Measurements from ENCODE around the gene ATP6V0A1.

The ATP6V0A1 gene

DNA sequence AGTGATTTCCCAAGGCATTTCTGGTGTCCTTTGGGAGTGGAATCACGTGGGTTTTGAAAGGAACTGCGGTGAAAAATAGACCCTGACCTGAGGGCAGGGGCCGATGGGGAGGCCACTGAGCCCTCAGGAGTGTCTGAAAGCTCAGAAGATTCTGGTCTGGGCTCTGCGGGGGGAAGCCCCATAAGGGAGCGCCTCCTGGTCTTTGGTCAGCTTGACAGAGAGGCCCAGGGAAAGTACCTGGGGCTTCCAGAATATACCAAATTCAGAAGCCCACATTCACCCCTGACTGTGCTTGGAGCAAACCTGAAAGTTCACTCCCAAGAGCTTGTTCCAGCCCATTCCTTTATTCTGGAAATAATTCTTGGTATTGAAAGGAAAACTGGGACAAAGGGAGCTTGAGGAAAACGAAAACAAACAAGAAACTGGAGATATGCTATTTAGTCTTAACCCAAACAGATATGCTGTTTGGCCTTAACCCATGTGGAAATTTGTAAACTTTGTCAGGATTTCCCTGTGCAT, 54.1 kb downstream of the ATP6V0A1 start:
- Histone ChIP-seq H3K27ac (peak overlapping the region in 11 of 21 experiments; percentile 4 to 72 (median 38)), H3K4me3 (no peak overlapping the region)

DNA sequence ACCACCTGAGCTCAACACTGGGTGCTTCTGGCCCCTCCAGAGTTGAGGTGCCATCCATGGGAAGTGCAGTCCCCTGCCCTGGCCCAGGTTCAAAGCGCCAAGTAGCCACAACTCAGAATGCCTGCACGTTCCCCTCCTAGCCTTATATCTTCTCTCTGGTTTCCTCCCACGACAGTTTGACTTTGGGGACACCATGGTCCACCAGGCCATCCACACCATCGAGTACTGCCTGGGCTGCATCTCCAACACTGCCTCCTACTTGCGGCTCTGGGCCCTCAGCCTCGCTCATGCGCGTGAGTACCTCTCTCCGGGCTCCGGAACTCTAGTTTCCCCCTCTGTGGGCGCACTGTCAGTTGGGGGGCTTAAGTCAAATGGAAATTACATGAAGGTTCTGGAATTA, 55.0 kb downstream of the ATP6V0A1 start:
- Histone ChIP-seq H3K4me3 (no peak overlapping the region), H3K27ac (peak overlapping the region in 6 of 21 experiments; percentile 8 to 72 (median 38))

DNA sequence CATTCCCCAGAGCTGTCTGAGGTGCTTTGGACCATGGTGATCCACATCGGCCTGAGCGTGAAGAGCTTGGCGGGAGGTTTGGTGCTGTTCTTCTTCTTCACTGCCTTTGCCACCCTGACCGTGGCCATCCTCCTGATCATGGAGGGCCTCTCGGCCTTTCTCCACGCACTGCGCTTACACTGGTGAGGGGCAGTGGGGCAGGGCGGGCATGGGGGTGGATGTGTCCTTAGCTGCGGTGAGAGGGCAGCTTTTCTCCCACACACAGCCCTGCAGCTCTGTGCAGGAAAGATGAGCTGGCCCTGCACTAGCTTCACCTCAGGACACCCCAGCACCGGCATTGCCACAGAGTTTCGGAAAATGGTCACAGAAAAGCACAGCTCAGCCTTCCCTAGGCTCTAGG, 55.6 kb downstream of the ATP6V0A1 start:
- Histone ChIP-seq H3K4me3 (no peak overlapping the region), H3K27ac (peak overlapping the region in 1 of 21 experiments; percentile 72)

DNA sequence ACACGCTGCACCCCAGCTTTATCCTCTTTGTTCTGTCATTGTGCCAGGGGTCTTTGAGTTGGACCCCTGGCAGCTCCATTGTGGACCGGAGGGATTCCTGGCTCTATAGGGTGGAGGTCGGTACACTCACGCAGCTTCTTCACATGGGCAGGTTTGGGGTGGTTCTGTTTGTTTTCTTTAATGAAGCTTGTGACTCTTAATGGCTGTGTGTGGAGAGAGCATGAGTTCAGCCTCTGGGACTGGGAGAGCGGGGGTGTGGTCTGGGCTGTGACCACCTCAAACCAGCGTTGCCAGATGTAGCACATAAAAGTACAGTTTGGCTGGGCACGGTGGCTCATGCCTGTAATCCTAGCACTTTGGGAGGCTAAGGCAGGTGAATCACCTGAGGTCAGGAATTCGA, 56.2 kb downstream of the ATP6V0A1 start:
- H3K27ac ChIP-seq, result peak overlapping the region in 1 of 21 experiments; percentile 72
- no peak overlapping the region for H3K4me3 ChIP-seq

DNA sequence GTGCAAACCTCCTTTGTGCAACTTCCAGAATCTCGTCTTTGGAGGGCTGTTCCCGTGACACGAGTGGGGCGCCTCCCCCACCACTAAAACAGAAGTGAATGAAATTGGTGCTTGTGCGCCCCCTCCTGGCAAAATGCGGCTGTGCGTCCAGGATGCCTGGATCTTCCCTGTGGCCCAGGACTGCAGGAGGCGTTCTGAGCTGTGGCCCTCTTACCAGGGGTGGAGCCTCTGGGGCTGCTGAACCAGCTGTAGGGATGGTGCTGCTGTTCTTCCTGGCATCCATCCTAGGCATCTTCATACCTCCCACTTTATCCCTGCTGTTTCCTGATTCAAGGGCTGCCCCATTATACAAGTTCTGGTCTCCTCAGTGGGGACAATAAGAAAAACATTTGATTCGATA, 58.8 kb downstream of the ATP6V0A1 start:
- no peak overlapping the region for H3K4me3 ChIP-seq
- H3K27ac ChIP-seq, result peak overlapping the region in 19 of 21 experiments; percentile 26 to 97 (median 85)

DNA sequence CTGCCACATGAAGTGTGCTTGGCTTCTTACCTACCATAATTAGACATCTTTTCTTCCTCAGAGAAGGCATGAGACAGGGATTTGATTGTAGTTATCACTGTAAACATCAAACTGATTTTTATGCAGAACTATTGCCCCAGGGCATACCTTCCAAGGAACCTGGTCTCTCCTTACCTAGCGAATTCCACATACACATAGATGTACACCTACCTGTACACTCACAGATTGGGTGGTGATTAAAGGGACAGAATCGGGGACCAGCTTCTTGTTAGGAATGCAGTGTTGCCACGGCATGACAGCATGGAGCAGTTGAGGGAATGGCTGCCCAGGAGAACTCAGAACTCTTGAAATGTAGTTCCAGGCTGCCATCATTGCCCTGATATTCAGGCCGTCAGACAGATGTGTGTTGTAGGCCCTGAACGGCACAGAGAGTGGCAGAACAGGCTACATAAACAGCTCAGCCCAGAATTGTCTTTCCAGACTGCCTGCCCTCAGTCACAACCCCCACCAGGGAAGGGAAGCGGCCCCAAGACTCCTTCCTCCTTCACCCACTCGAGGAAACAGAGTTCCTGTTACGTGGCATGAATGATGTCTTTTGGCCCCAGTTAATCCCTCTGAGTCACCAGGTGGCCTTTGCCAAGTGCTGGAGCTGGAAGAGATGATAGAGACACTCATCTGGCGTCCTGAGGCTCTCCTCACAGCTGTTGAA, 59.5 kb downstream of the ATP6V0A1 start:
- H3K4me3 ChIP-seq, result no peak overlapping the region
- peak overlapping the region in 20 of 21 experiments; percentile 26 to 97 (median 84) for H3K27ac ChIP-seq

DNA sequence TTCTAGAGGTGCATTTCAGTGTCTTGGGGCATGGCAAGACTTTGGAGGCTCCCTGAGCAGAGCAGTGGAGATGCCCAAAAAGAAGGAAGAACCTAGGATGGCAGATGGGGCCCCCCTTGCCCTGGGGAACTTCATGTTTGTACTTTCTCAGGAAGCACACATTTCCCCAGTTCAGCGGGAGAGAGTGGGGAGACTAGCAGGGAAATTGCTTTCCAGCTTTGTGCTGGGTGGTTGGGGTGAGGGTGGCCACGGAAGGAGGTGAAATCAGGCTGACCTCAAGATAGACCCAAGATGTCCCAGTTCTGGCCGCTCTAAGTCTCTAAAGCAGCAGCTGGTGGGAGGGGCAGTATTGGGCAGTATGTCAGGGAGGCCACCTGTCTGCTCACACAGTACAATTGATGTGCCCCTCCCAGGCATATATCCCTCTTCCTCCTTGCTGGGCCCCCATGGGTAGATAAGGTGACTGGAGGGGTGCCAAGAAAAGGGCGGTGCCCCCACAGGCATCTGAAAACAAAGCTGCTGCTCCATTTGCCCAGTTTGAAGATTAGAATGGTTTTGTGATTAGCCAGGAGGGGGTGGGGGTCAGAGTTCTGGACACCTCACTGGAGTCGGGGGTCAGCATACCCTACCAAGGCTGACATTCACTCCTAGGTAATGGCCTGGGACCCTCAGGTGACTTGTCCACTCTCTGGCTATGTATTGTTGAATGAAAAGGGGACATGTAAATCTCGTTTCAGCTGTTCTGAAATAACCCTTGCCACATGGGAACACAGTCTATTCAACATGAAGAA, 60.3 kb downstream of the ATP6V0A1 start:
- Histone ChIP-seq H3K4me3 (no peak overlapping the region), H3K27ac (peak overlapping the region; percentile 10 to 97 (median 84))

DNA sequence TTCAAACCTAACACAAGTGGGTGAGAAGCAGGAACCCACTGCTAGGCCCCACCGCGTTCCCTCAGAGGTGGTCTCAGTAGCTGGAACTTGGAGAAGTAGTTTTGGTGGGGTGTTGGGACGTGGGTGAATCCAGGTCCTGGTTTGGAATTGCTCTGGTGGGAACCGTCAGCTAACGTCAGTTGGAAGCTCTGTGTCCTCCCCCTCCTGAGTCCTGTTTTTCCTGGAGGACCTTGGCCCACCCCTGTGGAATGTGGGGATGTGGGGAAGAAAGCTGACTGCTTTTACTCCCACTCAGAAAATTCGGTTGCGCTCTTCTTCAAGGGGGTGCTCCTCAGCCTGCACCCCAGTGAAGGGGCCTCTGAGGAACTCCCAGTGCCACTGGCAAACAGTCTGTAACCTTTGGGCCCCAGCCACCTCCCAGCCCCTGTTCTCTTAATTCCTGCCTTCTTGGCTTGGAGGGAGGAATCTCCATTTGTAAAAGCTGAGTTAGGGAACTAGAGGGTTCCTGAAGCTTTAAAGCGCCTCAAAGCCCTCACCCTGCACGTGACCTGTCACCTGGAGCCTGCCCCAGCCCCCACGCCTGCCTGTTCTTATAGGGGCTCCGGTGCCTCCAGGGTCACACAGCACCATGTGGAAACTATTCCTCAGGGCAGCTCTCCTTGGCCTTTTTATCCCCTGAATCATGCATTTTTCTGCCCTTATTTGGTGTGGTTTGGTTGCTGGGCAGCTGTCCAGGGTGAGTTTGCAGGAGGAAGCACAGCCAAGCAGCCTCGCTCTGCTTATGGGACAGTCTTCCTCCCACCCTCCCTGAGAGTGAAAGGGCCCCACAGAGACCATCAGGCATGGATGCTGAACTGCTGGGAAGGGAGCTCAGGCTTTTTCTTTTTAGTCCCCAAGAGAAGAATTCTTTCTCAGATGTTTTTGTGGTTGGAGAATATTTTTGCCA, 61.1 kb downstream of the ATP6V0A1 start:
- Histone ChIP-seq H3K4me3 (no peak overlapping the region), H3K27ac (peak overlapping the region; percentile 10 to 97 (median 84))

DNA sequence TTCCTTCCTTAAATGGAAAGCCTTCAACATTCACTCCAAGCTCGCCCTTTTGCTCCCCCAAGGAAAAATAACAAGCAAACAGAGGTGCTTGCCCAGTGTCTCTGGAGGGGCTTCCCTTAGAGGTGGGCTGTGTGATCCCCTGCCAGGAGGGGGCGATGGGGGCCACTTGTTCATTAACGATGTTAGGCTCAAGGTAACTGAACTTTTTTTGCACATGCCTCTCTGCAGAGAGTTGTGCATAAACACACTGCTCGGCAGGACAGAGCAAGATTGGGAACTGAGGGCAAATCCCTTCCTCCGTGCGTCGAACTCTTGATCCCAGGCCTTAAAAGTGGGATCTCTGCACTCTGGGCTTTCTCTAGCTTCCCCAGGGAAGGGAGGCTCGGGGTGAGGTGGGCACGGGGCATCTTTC, 61.9 kb downstream of the ATP6V0A1 start:
- H3K4me3 ChIP-seq, result no peak overlapping the region
- peak overlapping the region in 20 of 21 experiments; percentile 71 to 97 (median 84) for H3K27ac ChIP-seq

DNA sequence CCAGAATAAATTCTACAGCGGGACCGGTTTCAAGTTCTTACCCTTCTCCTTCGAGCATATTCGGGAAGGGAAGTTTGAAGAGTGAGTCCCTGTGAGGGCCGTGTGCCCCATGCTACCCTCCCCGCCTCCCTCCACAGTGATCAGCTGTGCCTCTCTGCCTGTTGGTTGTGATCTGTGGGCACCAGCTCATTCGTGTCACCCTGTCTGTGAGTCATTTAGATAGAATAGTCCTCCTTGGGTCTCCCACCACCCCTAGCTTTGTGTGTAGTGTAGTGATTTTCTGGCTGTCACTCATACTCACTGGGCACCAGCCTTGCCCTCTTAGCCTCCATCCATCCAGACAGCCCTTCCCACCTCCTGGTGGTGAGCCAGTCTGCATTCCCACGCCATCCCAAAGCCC, 62.4 kb downstream of the ATP6V0A1 start:
- Histone ChIP-seq H3K4me3 (no peak overlapping the region), H3K27ac (peak overlapping the region in 20 of 21 experiments; percentile 71 to 97 (median 84))

DNA sequence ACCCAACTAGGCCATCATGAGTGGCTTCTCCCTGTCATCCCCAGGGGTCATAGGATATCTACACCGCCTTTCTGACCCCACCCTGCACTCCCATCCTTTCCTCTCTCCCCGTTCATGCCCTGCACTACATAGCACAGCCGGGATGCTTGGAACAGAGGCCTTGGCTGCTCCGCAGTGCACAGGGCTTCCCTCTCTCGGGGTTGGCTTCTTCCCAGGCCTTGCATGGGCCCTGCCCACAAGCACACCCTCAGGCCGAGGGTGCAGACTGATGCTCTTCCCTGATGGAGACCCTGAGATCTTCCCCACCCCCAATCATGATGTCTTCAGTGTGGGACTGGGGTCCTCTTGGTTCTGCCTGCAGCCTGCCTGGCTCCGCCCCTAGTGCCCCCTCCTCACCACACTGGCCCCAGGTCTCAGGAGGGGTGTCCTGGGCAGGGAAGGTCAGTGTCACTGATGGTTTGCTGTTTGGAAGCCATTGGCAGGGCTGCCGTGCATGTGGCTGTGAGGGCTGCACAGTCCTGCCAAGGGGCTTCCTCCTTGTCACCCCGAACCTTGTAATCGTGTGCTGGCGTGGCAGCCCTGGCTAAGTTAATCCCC, 63.1 kb downstream of the ATP6V0A1 start:
- Histone ChIP-seq H3K27ac (peak overlapping the region in 20 of 21 experiments; percentile 71 to 97 (median 84)), H3K4me3 (no peak overlapping the region)

DNA sequence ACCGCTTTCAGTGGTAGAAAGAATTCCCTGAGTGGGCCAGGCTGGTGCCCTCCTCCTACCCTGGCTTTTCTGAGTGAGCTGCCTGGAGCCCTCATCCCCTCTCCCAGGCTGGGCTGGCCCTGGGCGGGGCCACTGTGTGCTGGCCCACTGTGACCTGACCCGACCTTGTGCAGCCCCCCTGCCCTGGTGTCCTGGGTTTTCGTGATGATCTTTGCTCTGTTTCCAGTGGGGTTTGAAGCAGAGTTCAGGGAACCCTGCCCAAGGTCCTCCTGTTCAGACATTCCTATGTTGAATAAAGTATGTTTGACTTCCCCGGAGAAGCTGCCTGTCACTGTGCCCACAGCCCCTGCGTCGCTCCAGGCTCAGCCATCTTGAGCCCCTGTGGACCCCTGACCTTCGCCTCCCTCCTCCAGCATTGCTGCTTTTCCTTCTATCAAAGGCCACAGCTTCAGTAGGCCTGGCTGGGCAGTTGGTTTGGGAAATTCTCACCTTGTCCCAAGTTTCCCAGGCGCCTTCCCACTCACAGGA, 63.6 kb downstream of the ATP6V0A1 start:
- no peak overlapping the region for H3K4me3 ChIP-seq
- H3K27ac ChIP-seq, result peak overlapping the region in 19 of 21 experiments; percentile 31 to 97 (median 85)

DNA sequence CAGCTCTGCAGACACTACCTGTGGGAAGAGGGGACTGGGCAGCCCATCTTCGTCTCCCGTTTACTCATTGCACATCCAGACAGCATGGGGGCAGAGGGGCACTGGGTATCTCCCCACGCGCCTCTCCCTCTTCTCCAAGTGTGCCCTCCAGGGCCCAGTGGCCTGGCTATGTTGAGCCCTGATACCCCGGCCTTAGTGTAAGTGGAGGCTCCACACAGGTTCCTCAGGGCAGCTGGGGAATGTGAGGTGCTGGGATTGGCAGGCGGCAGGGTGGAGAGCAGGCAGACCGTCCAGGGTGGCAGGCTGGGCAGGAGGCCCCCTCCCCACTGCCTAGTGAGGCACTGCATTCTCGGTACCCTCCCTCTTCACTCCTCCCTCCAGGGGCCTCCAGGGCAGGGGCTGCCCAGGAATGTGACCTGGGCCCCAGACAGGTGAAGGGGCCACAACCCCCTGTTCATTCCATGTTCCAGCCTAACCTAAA, 64.2 kb downstream of the ATP6V0A1 start:
- Histone ChIP-seq H3K27ac (peak overlapping the region in 16 of 21 experiments; percentile 31 to 97 (median 86)), H3K4me3 (no peak overlapping the region)

DNA sequence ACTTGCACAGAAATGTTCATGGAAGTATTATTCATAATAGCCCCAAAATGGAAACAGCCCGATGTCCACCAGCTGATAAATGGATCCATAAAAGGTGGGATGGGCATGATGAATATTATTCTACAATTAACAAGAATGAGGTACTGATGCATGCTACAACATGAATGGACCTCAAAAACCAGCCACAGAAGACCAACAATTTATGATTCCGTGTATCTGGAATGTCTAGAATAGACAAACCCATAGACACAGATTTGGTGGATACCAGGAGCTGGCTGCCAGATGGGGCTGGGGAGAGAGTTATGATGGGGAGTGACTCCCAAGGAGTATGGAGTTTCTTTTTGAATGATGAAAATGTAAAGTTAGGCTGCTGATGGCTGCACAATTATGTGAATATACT, 66.5 kb downstream of the ATP6V0A1 start:
- H3K27ac ChIP-seq, result peak overlapping the region in 2 of 21 experiments; percentile 18 to 77
- H3K4me3 ChIP-seq, result no peak overlapping the region

DNA sequence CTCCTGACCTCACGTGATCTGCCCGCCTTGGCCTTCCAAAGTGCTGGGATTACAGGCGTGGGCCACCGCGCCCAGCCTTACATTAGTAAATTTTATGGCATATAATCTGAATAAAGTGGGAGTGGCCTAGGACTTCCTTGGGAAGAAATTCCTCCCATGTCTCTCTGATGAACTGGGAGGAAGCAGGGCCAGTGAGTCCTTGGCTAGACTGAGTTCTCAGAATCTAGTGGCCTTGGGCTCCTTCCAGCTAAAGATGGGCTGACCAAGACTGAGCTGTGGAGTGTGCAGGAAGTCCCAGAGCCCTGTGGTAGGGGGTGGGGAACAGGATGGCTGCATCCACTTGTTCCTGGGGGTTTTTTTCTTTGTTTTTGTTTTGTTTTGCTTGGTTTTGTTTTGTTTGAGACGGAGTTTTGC, 67.4 kb downstream of the ATP6V0A1 start:
- Histone ChIP-seq H3K27ac (peak overlapping the region in 11 of 21 experiments; percentile 2 to 77 (median 40)), H3K4me3 (no peak overlapping the region)

DNA sequence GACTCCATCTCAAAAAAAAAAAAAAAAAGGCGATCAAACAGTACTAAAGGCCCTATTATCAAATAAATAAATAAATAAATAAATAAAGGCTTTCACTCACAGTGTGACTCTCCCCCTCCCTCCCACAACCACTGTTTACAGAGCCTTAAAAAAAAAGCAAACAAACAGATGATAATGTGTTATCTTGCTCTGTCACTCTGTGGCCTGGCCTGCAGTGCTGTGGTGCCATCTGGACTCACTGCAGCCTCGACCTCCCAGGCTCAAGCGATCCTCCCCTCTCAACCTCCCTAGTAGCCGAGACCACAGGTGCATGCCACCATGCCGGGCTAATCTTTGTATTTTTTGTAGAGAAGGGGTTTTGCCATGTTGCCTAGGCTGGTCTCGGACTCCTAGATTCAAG, 69.3 kb downstream of the ATP6V0A1 start:
- H3K4me3 ChIP-seq, result no peak overlapping the region
- no peak overlapping the region for H3K27ac ChIP-seq

DNA sequence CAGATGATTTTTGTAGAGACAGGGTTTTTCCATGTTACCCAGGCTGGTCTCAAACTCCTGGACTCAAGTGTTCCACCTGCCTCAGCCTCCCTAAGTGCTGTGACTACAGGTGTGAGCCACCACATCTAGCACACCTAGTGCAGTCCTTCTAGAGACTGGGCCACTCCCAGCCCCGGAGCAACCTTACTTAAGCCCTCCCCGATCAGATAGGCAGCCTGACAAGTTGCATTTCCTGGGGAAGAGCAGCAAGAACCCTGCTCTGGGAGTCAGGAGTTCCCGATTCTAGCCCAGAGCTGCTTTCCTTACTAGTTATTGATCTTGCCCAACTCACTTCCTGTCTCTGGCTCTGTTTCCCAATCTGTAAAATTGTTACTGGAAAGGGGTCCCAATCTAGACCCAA, 70.4 kb downstream of the ATP6V0A1 start:
- H3K4me3 ChIP-seq, result no peak overlapping the region
- peak overlapping the region in 1 of 21 experiments; percentile 51 for H3K27ac ChIP-seq

DNA sequence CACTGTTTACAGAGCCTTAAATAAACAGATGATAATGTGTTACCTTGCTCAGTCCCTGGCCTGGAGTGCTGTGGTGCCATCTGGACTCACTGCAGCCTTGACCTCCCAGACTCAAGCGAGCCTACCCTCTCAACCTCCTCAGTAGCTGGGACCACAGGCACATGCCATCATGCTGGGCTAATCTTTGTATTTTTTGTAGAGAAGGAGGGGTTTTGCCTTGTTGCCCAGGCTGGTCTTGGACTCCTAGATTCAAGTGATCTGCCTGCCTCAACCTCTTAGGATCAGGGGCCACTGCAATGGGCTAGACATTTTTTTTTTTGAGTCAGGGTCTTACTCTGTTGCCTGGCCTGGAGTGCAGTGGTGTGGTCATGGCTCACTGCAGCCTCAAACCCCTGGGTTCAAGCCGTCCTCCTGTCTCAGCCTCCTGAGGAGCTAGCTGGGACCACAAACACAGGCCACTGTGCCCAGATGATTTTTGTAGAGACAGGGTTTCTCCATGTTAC, 72.3 kb downstream of the ATP6V0A1 start:
- peak overlapping the region in 3 of 21 experiments; percentile 16 to 60 (median 17) for H3K27ac ChIP-seq

More for the DNA sequence above, 72.3 kb downstream of the ATP6V0A1 start:
- no peak overlapping the region for H3K4me3 ChIP-seq
